Activated naive CD4-positive, alpha-beta T cell treated with anti-CD3 and anti-CD28 coated beads, Interleukin-2, amount 10 ng/mL, durations not matched to agents 7 days and 5 days (primary cell): ENCODE results near the gene KLF5.

Experiments used
- CTCF ChIA-PET: fragments of 350-600 bp; sonication (Branson Sonifier 250); formaldehyde crosslinking; loops from one replicate; lab custom pipeline; 2021; ENCODE audit warnings: antibody characterized with exemption; lab: Charles Lee
- DNase-seq: peaks from one replicate; pipeline ENCODE4 v3.0.0-alpha.2; 2020
- H3K27ac Mint-ChIP-seq: one replicate; pipeline ENCODE4 v1.8.0; 2021; ENCODE audit warnings: mild to moderate bottlenecking, moderate library complexity, mixed read lengths
- H3K27me3 Mint-ChIP-seq: one replicate; pipeline ENCODE4 v1.8.0; 2021; ENCODE audit warnings: mild to moderate bottlenecking, mixed read lengths
- H3K36me3 Mint-ChIP-seq: one replicate; pipeline ENCODE4 v1.8.0; 2021; ENCODE audit warnings: mixed read lengths
- H3K4me1 Mint-ChIP-seq: one replicate; pipeline ENCODE4 v1.8.0; 2021; ENCODE audit warnings: mixed read lengths
- H3K4me3 Mint-ChIP-seq: one replicate; pipeline ENCODE4 v1.8.0; 2021; ENCODE audit warnings: mild to moderate bottlenecking, moderate library complexity, mixed read lengths
- H3K9me3 Mint-ChIP-seq: one replicate; pipeline ENCODE4 v1.8.0; 2021; ENCODE audit warnings: mixed read lengths

Gene KLF5

GRCh38 chr13:73065665-73066340 is 7.0 kb downstream of the KLF5 start:
- Mint-ChIP-seq H3K4me3 (no peak overlapping the region), H3K27ac (no peak overlapping the region), H3K4me1 (peaks cover 3% of the 10 kb centered on the region), H3K9me3 (no peaks in the 10 kb centered on the region), H3K27me3 (peaks cover 4% of the 10 kb centered on the region), H3K36me3 (peaks cover 22% of the 10 kb centered on the region)
- CTCF ChIA-PET = no interaction called here
- DNase-seq = no peak

- H3K4me3 Mint-ChIP-seq = no peak overlapping the region
- DNase-seq = no peak
- CTCF ChIA-PET = no interaction called here
- H3K9me3 Mint-ChIP-seq = no peaks in the 10 kb centered on the region
- H3K36me3 Mint-ChIP-seq = peaks cover 7% of the 10 kb centered on the region
- no peak overlapping the region for H3K27ac Mint-ChIP-seq
- no peaks in the 10 kb centered on the region for H3K27me3 Mint-ChIP-seq
- H3K4me1 Mint-ChIP-seq = peaks cover 10% of the 10 kb centered on the region
These were observed 10.5 kb downstream of the KLF5 start for GRCh38 chr13:73069206-73069805.

GRCh38 chr13:73070451-73071098 is 11.8 kb downstream of the KLF5 start:
- no peak overlapping the region for H3K27ac Mint-ChIP-seq
- H3K4me1 Mint-ChIP-seq = peaks cover 13% of the 10 kb centered on the region
- no peak for DNase-seq
- no peak overlapping the region for H3K4me3 Mint-ChIP-seq
- H3K9me3 Mint-ChIP-seq = no peaks in the 10 kb centered on the region
- H3K36me3 Mint-ChIP-seq = peaks cover 4% of the 10 kb centered on the region
- CTCF ChIA-PET = interaction anchor here (1.1 kb wide), 1 partner anchor 12 kb away, joined by 3 read pairs; the partner anchor contains the start of gene KLF5
- no peaks in the 10 kb centered on the region for H3K27me3 Mint-ChIP-seq

- Mint-ChIP-seq H3K9me3 (no peaks in the 10 kb centered on the region), H3K27me3 (no peaks in the 10 kb centered on the region), H3K27ac (no peak overlapping the region), H3K4me1 (peaks cover 13% of the 10 kb centered on the region), H3K4me3 (no peak overlapping the region), H3K36me3 (peaks cover 5% of the 10 kb centered on the region)
- no peak for DNase-seq
- CTCF ChIA-PET = no interaction called here
These were observed 13.6 kb downstream of the KLF5 start for GRCh38 chr13:73072239-73072900.

GRCh38 chr13:73073050-73073449 is 14.2 kb downstream of the KLF5 start:
- no peak overlapping the region for H3K27ac Mint-ChIP-seq

GRCh38 chr13:73074014-73074413 is 15.2 kb downstream of the KLF5 start:
- H3K4me1 Mint-ChIP-seq = peaks cover 13% of the 10 kb centered on the region
- no peaks in the 10 kb centered on the region for H3K27me3 Mint-ChIP-seq
- CTCF ChIA-PET = no interaction called here
- H3K4me3 Mint-ChIP-seq = no peak overlapping the region
- H3K36me3 Mint-ChIP-seq = peaks cover 3% of the 10 kb centered on the region
- H3K9me3 Mint-ChIP-seq = no peaks in the 10 kb centered on the region
- DNase-seq = no peak
- H3K27ac Mint-ChIP-seq = no peak overlapping the region

More at GRCh38 chr13:73073050-73073449, 14.2 kb downstream of the KLF5 start:
- Mint-ChIP-seq H3K4me1 (peaks cover 13% of the 10 kb centered on the region), H3K9me3 (no peaks in the 10 kb centered on the region), H3K4me3 (no peak overlapping the region), H3K36me3 (peaks cover 3% of the 10 kb centered on the region), H3K27me3 (no peaks in the 10 kb centered on the region)
- DNase-seq = no peak
- CTCF ChIA-PET = no interaction called here

GRCh38 chr13:73074926-73075325 is 16.1 kb downstream of the KLF5 start:
- no peaks in the 10 kb centered on the region for H3K27me3 Mint-ChIP-seq
- DNase-seq = no peak
- H3K9me3 Mint-ChIP-seq = no peaks in the 10 kb centered on the region
- CTCF ChIA-PET = no interaction called here
- peaks cover 13% of the 10 kb centered on the region for H3K4me1 Mint-ChIP-seq
- H3K27ac Mint-ChIP-seq = no peak overlapping the region
- H3K4me3 Mint-ChIP-seq = no peak overlapping the region
- peaks cover 3% of the 10 kb centered on the region for H3K36me3 Mint-ChIP-seq

- no peak for DNase-seq
- Mint-ChIP-seq H3K27me3 (no peaks in the 10 kb centered on the region), H3K4me3 (no peak overlapping the region), H3K27ac (no peak overlapping the region), H3K4me1 (peaks cover 13% of the 10 kb centered on the region), H3K36me3 (peaks cover 3% of the 10 kb centered on the region), H3K9me3 (no peaks in the 10 kb centered on the region)
- CTCF ChIA-PET = no interaction called here
These were observed 16.7 kb downstream of the KLF5 start for GRCh38 chr13:73075546-73075945.

GRCh38 chr13:73075954-73076353 is 17.1 kb downstream of the KLF5 start:
- H3K9me3 Mint-ChIP-seq = no peaks in the 10 kb centered on the region
- CTCF ChIA-PET = no interaction called here
- H3K27me3 Mint-ChIP-seq = peaks cover under 1% of the 10 kb centered on the region
- no peak for DNase-seq
- peaks cover 13% of the 10 kb centered on the region for H3K4me1 Mint-ChIP-seq
- no peak overlapping the region for H3K27ac Mint-ChIP-seq
- no peak overlapping the region for H3K4me3 Mint-ChIP-seq
- H3K36me3 Mint-ChIP-seq = peaks cover 3% of the 10 kb centered on the region

- Mint-ChIP-seq H3K27me3 (peaks cover 4% of the 10 kb centered on the region), H3K27ac (no peak overlapping the region), H3K9me3 (no peaks in the 10 kb centered on the region), H3K4me3 (no peak overlapping the region), H3K4me1 (peaks cover 13% of the 10 kb centered on the region), H3K36me3 (peaks cover 3% of the 10 kb centered on the region)
- DNase-seq = no peak
- CTCF ChIA-PET = no interaction called here
These were observed 19.1 kb downstream of the KLF5 start for GRCh38 chr13:73077865-73078264.

GRCh38 chr13:73079359-73079758 is 20.6 kb downstream of the KLF5 start:
- Mint-ChIP-seq H3K9me3 (no peaks in the 10 kb centered on the region), H3K36me3 (peaks cover 1% of the 10 kb centered on the region), H3K27ac (no peak overlapping the region), H3K4me1 (peaks cover 2% of the 10 kb centered on the region), H3K27me3 (peaks cover 4% of the 10 kb centered on the region), H3K4me3 (no peak overlapping the region)
- CTCF ChIA-PET = no interaction called here
- DNase-seq = no peak

GRCh38 chr13:73081256-73081915 is 22.6 kb downstream of the KLF5 start:
- DNase-seq = no peak
- H3K27ac Mint-ChIP-seq = no peak overlapping the region
- H3K36me3 Mint-ChIP-seq = no peaks in the 10 kb centered on the region
- H3K4me1 Mint-ChIP-seq = no peaks in the 10 kb centered on the region
- H3K27me3 Mint-ChIP-seq = peaks cover 4% of the 10 kb centered on the region
- H3K9me3 Mint-ChIP-seq = no peaks in the 10 kb centered on the region
- CTCF ChIA-PET = no interaction called here
- no peak overlapping the region for H3K4me3 Mint-ChIP-seq

GRCh38 chr13:73082471-73082870 is 23.7 kb downstream of the KLF5 start:
- CTCF ChIA-PET = no interaction called here
- H3K4me1 Mint-ChIP-seq = no peaks in the 10 kb centered on the region

GRCh38 chr13:73082895-73083294 is 24.1 kb downstream of the KLF5 start:
- no peak for DNase-seq
- Mint-ChIP-seq H3K27ac (no peak overlapping the region), H3K27me3 (peaks cover 4% of the 10 kb centered on the region), H3K4me3 (no peak overlapping the region), H3K36me3 (no peaks in the 10 kb centered on the region), H3K9me3 (no peaks in the 10 kb centered on the region), H3K4me1 (no peaks in the 10 kb centered on the region)
- CTCF ChIA-PET = no interaction called here

More at GRCh38 chr13:73082471-73082870, 23.7 kb downstream of the KLF5 start:
- no peak for DNase-seq
- Mint-ChIP-seq H3K4me3 (no peak overlapping the region), H3K9me3 (no peaks in the 10 kb centered on the region), H3K27me3 (peaks cover 4% of the 10 kb centered on the region), H3K36me3 (no peaks in the 10 kb centered on the region), H3K27ac (no peak overlapping the region)
